Epidermal melanocyte (primary cell): ENCODE measurements around the gene NSG1.

Source experiments
- DNase-seq: peaks from one replicate; pipeline ENCODE4 v3.0.0; 2011; ENCODE audit warnings: low spot score; ENCODE audit not compliant: insufficient read length

NSG1 gene

DNA sequence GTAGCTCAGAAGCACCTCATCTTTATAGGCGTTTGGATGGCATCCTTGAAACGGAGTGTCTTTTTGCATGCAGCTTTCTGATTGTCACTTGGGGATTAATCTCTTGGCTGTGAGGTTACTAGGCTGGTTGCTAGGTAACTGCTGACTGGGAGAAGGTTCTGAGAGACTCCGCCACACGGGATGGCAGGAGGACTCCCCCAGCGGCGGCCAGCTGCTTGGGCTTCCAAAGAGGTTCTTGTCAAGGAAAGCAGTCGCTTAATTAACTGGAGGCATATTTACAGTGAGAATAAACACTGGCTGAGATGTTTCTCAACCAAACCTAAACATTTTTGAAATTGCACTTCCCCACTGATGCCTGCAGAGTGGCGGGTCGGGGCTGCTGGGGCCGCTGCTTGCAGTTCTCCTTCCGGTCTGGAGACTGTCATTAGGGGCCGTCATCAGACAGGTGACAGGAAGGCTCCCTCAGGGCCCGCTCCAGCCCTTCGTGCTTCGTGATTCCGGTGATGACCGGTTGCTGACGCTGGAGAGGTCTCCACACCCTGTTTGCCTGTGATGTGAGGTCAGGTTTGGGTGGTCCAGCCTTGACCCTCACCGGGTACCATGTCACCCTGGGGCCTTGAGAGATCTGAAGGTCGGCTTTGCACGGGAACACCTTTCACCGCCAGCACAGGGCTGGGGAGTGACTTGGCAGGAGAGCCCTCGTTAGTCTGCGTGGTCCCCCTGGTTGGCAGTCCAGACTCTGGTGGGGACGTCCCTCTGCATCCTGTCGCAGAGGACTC is 9.1 kb downstream of the NSG1 start:
- no peak for DNase-seq

GRCh38 chr4:4396628-4397440 is 9.9 kb downstream of the NSG1 start:
- no peak for DNase-seq

DNA sequence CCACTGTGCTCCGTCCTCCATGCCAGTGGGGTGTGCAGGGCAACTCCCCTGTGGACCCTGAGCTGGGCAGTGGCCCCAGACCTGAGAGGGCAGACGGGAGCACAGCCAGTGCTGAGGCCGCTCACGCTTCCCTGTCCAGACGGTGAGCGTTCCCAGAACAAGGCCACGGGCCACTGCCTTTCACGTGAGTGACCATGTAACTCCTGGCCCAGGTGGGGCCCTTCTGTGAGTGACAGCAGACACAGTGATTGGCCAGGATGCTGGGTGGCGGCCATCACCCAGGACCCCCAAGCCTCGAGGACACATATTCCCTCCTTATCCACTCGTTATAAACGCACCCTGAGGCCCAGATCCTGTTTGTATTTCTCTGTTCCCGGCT is 10.5 kb downstream of the NSG1 start:
- no peak for DNase-seq

DNA sequence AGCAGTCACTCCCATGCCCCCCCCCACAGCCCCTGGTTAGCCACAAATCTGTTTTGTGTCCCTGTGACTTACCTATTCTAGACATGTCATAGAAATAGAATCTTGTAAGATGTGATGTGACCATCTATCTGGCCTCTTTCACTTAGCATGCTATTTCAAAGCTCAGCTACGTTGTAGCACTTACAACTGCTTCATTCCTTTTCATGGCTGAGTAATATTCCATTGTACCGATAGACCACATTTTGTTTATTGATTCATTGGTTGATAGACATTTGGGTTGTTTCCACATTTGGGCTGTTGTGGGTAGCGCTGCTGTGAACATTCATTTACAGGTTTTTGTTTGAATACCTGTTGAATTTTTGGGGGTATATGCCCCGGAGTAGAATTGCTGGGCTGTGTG is 11.5 kb downstream of the NSG1 start:
- DNase-seq, result no peak

DNA sequence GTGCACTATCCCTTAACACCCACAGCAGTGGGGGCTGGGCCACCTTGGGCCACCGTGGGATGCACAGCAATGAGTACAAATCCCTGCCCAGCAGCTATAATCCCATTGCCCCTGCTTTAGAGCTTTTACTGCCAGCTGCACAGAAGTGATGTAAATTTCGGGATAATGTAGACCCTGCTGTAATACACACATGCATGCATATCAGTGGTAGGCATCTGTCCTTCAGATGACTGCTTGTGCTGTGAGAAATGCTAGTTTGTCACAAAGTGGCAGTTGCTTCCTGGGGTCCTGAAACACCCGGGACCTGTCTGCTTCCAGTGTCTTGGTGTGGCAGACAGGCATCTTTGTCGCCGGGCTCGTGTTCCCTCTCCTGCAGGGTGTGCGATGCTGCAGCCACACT is 14.1 kb downstream of the NSG1 start:
- no peak for DNase-seq

DNA sequence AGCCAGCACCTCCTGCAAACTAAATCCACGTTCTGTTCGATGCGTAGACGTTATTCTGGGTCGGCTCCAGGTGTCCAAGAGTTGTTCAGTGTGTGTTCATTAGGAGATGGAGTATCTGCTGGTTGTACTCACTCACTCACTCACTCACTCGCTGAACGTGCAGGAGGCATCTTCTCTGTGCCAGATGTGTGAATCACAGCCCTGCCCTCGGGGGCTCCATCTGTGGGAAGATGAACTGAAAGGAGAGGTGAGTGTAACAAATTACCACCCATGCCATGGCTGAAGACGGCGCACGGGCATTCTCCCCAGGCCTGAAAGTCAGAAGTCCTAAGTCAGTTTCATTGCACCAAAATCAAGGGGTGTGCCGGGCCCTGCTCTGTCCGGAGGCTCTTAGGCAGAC is 16.1 kb downstream of the NSG1 start:
- no peak for DNase-seq

DNA sequence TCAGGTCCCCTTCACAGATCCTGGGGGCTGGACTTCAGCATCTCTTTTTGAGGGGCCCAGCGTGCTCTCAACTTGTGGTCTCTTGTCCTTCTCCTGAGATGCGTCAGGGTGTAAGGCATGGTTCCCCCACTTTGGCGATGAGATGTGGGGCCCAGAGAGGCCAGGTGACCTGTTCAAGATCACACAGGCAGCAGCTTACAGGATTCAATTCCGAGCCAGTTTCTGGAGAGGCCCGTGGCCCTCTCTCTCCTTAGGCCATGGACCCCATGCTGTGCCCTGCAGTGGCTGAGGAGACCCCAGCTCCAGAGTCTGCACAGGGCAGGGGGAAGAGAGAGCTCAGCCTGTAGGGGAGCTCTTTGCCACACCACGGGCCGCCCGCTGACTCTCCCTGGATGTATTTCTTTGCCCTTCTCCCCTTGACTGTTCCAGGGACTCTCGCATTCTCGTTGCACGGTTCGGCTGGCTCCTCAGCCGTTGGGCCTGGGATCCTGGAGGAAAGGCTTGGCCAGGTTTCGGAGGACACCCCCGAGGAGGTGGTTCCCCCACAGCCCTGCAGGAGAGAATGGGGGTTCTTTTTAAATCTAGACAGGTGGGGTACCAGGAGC is 18.6 kb downstream of the NSG1 start:
- no peak for DNase-seq

DNA sequence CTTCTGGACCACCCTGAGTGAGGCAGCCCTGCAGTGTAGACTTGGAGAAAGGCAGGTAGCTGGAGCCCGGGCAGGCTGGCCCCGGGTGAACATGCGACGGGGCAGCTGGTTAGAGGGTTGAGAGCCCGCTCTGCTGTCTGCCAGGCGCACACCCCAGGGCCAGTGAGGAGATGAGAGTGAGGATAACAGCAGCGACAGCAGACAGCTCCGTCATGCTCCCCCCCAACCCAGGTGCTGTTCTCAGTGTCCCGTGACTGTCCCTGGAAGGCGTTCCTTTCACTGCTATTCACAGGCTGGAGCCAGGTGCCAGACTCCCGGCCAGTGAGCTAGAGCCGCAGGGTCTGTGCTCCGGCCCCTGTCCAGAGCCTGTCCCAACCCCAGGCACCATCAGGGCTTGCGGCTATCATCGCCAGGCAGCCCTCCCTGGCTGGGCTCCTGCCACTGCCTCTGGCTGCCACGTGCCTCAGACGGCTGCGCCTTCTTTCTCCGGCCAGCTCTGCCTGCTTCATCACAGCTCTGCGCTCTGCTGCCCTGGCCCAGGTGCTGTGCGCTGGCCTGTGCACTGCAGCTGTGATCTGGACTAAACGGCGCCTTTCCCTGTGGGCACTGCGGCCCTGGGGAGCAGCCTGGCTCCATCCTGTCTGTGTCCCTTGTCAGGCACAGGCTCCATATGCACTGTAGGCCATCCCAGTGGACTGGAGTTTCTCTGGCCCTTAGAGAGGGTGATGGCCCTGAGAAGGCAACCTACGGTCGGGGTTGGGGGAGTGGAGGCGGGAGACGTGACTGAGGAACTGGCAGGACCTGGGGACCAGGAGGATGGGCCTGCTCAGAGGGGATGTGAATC is 19.8 kb downstream of the NSG1 start:
- no peak for DNase-seq

- no peak for DNase-seq
Observed at GRCh38 chr4:4407299-4408131, 20.6 kb downstream of the NSG1 start.

DNA sequence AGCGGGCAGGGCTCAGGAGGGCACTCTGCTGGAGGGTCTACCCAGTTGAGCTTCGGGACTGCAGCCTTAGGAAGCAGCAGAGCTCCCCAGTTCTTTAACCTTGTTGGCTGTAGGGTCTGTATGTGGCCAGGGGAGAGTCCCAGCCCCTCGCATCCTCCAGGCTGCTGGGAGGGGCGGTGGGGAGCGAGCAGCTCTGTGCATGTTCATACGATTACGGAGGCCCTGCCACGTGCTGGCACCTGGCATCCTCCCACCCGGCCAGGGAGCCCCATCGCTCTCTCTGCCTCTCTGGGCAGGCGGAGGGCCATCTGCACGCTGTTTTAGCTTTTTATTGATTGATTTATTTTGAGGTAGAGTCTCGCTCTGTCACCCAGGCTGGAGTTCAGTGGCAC is 21.2 kb downstream of the NSG1 start:
- no peak for DNase-seq

DNA sequence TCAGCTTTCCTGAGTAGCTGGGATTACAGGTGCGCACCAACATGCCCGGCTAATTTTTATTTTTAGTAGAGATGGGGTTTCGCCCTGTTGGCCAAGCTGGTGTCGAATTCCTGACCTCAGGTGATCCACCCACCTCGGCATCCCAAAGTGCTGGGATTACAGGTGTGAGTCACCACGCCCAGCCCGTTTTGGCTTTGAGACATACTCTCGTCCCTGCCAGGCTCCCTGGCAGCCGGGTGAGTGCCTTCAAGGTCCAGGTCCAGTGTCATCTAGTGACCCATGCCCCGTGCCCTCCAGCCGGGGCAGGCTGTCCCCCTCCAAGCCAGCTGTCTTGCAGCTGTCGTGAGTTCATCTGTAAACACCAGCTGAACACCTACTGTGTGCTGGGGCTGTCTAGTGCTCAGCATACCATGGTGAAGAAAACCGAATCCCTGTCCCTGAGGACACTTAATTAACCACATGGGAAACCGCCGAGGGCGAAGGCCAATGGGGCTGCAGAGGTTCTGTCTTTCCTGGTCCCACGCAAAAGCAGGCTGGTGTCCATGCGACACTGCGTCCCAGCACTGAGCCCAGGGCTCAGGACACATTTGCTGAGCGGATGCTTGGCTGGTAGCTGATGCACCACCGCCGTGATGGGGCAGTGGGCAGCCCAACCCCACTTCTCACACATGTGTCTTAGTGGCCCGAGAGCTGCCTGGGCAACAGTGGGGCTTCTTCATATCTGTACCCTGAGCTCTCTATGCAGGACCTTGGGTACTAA is 21.9 kb downstream of the NSG1 start:
- no peak for DNase-seq

DNA sequence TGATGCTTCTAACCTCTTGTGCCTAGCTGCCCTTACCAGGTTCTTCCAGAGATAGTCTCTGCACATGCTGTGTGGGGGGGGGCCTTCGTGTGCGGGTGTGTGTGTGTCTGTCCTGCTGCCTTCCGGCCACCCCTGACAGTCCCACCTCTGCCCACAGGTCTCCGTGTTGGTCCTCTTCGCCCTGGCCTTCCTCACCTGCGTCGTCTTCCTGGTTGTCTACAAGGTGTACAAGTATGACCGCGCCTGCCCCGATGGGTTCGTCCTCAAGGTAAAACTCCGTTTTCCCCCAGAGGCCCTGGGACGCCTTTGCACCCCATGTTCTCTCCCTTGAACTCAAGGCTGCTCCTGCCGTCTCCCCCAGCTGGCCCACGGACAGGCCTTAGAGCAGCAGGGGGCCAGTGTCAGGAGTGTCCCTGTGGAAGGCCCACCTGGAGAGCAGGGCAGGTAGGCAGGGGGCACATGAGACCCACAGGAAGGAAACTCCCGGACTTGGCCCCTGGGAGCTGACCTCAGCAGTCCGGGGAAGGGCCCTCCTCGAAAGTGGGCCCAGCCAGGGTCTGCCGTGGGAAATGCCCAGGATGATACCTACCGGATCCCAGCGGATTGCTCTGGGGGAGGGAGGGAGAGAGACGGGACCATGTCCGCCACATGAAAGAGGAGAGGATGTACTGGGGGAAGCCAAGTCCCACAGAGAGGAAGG is 22.7 kb downstream of the NSG1 start:
- DNase-seq, result no peak

GRCh38 chr4:4410271-4410670 is 23.4 kb downstream of the NSG1 start:
- no peak for DNase-seq

DNA sequence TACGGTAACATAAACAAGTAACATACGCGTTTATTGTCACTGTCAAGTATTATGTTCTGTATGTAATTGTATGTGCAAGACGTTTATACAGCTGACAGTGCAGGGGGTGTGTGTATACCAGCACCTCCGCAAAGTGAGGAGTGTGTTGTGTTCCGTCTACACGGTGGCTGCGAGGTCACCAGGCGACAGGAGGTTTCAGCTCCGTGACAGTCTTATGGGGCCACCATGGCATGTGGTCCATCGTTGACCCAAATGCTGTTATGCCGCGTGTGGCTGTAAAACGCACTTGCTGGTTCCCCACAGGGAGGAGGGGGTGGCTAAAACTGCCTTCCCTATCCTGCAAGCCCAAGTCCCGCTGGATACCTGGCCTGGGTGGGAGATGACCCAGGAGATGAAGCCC is 25.0 kb downstream of the NSG1 start:
- DNase-seq, result no peak

- DNase-seq, result no peak
Observed at GRCh38 chr4:4412641-4413372, 25.9 kb downstream of the NSG1 start.

DNA sequence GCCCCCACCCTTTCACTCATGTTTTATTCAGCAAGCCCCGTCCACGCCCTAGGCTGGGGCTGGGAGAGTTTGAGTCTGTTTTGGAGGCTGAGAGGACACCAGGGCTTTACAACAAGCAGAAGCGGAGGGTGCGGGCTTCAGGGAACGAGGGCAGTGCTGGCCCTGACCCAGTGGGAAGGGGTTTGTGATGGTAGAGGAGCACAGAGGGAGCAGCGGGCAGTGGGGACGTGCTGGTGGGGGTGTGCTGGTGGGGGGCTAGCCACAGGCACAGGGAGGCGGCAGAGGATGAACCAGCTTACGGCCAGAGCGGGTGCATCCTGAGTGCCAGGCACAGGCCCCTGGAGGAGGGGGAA is 26.4 kb downstream of the NSG1 start:
- DNase-seq, result no peak

DNA sequence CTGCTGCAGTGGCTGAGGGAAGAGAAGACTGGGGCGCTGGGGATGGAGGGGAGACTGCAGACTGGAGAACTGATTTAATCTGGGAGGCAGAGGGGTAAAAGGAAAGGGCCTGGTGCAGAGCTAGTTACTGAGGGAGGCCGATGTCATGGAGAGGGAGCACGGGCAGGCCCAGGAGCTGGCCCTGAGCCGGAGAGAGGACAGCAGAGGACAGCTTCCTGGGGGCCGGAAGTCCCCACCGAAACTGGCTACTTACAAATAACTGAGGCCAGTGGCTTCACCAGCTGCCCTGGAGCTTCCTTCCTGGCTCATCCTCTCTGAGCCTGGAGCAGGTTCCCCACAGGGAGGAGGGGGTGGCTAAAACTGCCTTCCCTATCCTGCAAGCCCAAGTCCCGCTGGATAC is 26.9 kb downstream of the NSG1 start:
- DNase-seq, result no peak

DNA sequence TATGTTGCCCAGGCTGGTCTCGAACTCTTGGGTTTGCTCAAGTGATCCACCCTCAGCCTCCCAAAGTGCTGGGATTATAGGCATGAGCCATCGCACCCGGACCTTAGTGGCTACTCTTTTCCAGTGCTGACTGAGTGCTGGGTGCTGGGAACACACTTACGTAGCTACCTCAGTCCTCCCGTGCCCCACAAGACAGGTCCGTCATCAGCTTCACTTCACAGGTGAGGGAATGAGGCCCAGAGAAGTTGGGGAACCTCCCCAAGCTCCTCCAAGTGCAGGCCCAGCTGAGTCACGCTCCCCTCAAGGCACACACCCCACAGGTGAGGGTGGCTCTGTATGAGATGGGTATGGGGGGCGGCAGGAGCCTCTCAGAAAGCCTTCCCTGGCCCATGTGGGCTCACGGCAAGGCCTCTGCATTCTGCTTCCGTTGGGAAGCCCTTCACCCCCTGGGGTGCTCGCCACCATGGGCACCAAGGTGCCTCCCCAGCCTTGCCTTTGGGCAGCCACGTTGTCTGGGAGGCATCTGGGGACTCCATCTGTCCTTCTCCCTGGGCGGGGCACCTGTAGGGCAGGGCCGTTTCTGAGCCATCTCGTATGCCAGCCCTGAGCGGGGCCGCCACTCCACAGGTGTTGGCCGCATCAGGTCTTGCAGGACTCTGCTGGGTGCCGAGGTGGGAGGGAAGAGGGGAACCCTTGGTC is 28.4 kb downstream of the NSG1 start:
- DNase-seq, result no peak
